Measurements from ENCODE around the gene NEK7.

DNA sequence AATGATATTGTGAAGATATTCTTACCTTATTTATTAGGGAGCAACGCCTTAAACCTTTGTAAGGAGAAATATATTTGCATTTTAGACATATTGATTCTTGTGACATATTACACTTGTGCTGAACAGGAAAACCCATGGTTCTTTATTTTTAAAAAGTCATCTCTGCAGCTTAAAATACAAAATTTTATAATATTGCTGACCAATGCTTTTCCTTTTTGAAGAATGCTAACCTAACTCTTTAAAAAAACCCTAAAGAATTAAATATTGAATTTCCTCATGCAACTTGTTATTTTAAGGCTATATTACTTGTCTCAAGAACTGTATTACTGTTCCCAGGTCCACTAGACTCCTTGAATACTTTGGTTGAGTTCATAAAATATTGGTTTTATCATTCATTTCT is 99.0 kb downstream of the NEK7 start:
- TF ChIP-seq, protein P1, sequence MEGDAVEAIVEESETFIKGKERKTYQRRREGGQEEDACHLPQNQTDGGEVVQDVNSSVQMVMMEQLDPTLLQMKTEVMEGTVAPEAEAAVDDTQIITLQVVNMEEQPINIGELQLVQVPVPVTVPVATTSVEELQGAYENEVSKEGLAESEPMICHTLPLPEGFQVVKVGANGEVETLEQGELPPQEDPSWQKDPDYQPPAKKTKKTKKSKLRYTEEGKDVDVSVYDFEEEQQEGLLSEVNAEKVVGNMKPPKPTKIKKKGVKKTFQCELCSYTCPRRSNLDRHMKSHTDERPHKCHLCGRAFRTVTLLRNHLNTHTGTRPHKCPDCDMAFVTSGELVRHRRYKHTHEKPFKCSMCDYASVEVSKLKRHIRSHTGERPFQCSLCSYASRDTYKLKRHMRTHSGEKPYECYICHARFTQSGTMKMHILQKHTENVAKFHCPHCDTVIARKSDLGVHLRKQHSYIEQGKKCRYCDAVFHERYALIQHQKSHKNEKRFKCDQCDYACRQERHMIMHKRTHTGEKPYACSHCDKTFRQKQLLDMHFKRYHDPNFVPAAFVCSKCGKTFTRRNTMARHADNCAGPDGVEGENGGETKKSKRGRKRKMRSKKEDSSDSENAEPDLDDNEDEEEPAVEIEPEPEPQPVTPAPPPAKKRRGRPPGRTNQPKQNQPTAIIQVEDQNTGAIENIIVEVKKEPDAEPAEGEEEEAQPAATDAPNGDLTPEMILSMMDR (IDR thresholded peaks at IDR 0.05): no peak
- TF ChIP-seq POLR2A (IDR thresholded peaks at IDR 0.05) (no peak), EP300 (IDR thresholded peaks at IDR 0.05) (no peak)

All from tibial nerve (tissue), 4 donors.